Measurements from ENCODE around the gene TCEAL3. TPM values are rescaled to one million over a fixed set of nuclear protein-coding genes. Genes with fewer than 3 reads are reported as not detected.
"Not testable (repeated sequence)": the region's sequence is repeated elsewhere in the genome, so short reads cannot be mapped to it uniquely, and the experiment has no call there.

Gene TCEAL3
- polyA plus RNA-seq, 4 donors: 36.2 to 39.2 (median 37.3) TPM

- DNase-seq (ENCODE audit: low read depth in 4 of 4, low spot score in 2 of 4): no peak
These were observed 9.0 kb downstream of the TCEAL3 start for GRCh38 chrX:103616676-103617186.

- no peak for DNase-seq (ENCODE audit: low read depth in 4 of 4, low spot score in 2 of 4)
These were observed 16.3 kb downstream of the TCEAL3 start for GRCh38 chrX:103624111-103624510.

GRCh38 chrX:103626855-103627254 lies 19.1 kb downstream of the TCEAL3 start:
- no peak for DNase-seq (ENCODE audit: low read depth in 4 of 4, low spot score in 2 of 4)

GRCh38 chrX:103628386-103629317 lies 20.9 kb downstream of the TCEAL3 start, which contains the start of gene TCEAL1:
TSS of gene TCEAL1 (plus strand) at chrX:103628975. CDS start at chrX:103629917, 942 bp downstream.
- peak in 2 of 4 donors; percentile 37 to 58 for DNase-seq (ENCODE audit: low read depth in 4 of 4, low spot score in 2 of 4)

GRCh38 chrX:103629318-103630170 lies 21.8 kb downstream of the TCEAL3 start:
- DNase-seq (ENCODE audit: low read depth in 4 of 4, low spot score in 2 of 4): peak in 2 of 4 donors; percentile 59 to 67

GRCh38 chrX:103630171-103630511 lies 22.4 kb downstream of the TCEAL3 start:
- DNase-seq (ENCODE audit: low read depth in 4 of 4, low spot score in 2 of 4): no peak

- DNase-seq (ENCODE audit: low read depth in 4 of 4, low spot score in 2 of 4): no peak
These were observed 23.4 kb downstream of the TCEAL3 start for GRCh38 chrX:103631145-103631544.

- DNase-seq (ENCODE audit: low read depth in 4 of 4, low spot score in 2 of 4): no peak
These were observed 27.7 kb downstream of the TCEAL3 start for GRCh38 chrX:103635436-103635835.

- DNase-seq (ENCODE audit: low read depth in 4 of 4, low spot score in 2 of 4): no peak
These were observed 30.0 kb downstream of the TCEAL3 start for GRCh38 chrX:103637604-103638338.

- peak in 1 of 4 donors; percentile 31 for DNase-seq (ENCODE audit: low read depth in 4 of 4, low spot score in 2 of 4)
These were observed 30.9 kb downstream of the TCEAL3 start for GRCh38 chrX:103638479-103639346.

- no peak for DNase-seq (ENCODE audit: low read depth in 4 of 4, low spot score in 2 of 4)
These were observed 32.8 kb downstream of the TCEAL3 start for GRCh38 chrX:103640401-103641155.

GRCh38 chrX:103644125-103644524 lies 36.4 kb downstream of the TCEAL3 start:
- DNase-seq (ENCODE audit: low read depth in 4 of 4, low spot score in 2 of 4): no peak

- DNase-seq (ENCODE audit: low read depth in 4 of 4, low spot score in 2 of 4): no peak
These were observed 39.9 kb downstream of the TCEAL3 start for GRCh38 chrX:103647630-103648029.

- no peak for DNase-seq (ENCODE audit: low read depth in 4 of 4, low spot score in 2 of 4)
These were observed 43.5 kb downstream of the TCEAL3 start for GRCh38 chrX:103651151-103651773.

- DNase-seq (ENCODE audit: low read depth in 4 of 4, low spot score in 2 of 4): not testable (repeated sequence)
These were observed 47.7 kb downstream of the TCEAL3 start for GRCh38 chrX:103655230-103656000.

- DNase-seq (ENCODE audit: low read depth in 4 of 4, low spot score in 2 of 4): no peak
These were observed 48.9 kb downstream of the TCEAL3 start for GRCh38 chrX:103656617-103657016.

- DNase-seq (ENCODE audit: low read depth in 4 of 4, low spot score in 2 of 4): not testable (repeated sequence)
These were observed 49.3 kb downstream of the TCEAL3 start for GRCh38 chrX:103657066-103657465.
